Adrenal gland (tissue), 5 donors: ENCODE data around the gene DNAL4.

ENCODE experiments used
- POLR2A ChIP-seq, 2 donors: fragments of 450-650 bp; IDR thresholded peaks; one replicate each; pipeline ENCODE4 v1.6.1; 2017; ENCODE audit warnings: antibody characterized with exemption in 2 of 2, mild to moderate bottlenecking in 2 of 2, moderate library complexity in 1 of 2
- TF ChIP-seq, protein P1 (sequence below), 6 experiments: fragments of 450-650 bp in 4 of 6; fragments of 200-600 bp in 2 of 6; sonication (generic) in 1 of 6; IDR thresholded peaks; 1 replicate in 5 of 6; 2 replicates in 1 of 6; pipeline versions ENCODE4 v1.5.1 to v1.8.0; 2016 to 2021; ENCODE audit warnings: antibody characterized with exemption in 6 of 6, mild to moderate bottlenecking in 2 of 6, moderate library complexity in 1 of 6
- donor health status: DM: no; HTN: no; CAD: no.

DNA sequence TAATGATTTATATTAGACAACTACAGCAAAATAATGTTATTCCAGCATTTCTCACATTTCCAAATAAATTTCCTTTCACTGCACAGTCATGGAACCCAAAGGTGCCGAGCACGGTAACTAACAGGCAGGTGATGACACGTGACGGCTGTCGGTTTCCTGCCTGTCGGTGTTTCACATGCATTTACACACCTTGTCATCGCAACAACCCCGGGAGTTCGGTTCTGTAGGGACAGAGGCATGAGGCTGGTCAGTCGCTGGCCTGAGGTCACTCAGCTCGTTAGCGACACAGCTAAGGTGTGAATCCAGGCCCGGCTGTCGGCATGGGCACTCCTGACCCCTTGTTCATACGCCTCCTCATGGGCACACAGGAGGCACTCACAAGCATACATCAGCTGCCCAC lies 9.9 kb downstream of the DNAL4 start:
- TF ChIP-seq, protein P1, sequence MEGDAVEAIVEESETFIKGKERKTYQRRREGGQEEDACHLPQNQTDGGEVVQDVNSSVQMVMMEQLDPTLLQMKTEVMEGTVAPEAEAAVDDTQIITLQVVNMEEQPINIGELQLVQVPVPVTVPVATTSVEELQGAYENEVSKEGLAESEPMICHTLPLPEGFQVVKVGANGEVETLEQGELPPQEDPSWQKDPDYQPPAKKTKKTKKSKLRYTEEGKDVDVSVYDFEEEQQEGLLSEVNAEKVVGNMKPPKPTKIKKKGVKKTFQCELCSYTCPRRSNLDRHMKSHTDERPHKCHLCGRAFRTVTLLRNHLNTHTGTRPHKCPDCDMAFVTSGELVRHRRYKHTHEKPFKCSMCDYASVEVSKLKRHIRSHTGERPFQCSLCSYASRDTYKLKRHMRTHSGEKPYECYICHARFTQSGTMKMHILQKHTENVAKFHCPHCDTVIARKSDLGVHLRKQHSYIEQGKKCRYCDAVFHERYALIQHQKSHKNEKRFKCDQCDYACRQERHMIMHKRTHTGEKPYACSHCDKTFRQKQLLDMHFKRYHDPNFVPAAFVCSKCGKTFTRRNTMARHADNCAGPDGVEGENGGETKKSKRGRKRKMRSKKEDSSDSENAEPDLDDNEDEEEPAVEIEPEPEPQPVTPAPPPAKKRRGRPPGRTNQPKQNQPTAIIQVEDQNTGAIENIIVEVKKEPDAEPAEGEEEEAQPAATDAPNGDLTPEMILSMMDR (IDR thresholded peaks at IDR 0.05) = no peak
- TF ChIP-seq POLR2A (IDR thresholded peaks at IDR 0.05) = no peak
